Adrenal gland (tissue), 5 donors: Measurements from ENCODE around the gene SPDYE2B.
"Not testable (repeated sequence)": the region's sequence is repeated elsewhere in the genome, so short reads cannot be mapped to it uniquely, and the experiment has no call there.

Experiments used
- POLR2A ChIP-seq, 2 donors: fragments of 450-650 bp; IDR thresholded peaks; one replicate each; pipeline ENCODE4 v1.6.1; 2017; ENCODE audit warnings: antibody characterized with exemption in 2 of 2, mild to moderate bottlenecking in 2 of 2, moderate library complexity in 1 of 2
- TF ChIP-seq, protein P1 (sequence below), 6 experiments: fragments of 450-650 bp in 4 of 6; fragments of 200-600 bp in 2 of 6; sonication (generic) in 1 of 6; IDR thresholded peaks; 1 replicate in 5 of 6; 2 replicates in 1 of 6; pipeline versions ENCODE4 v1.5.1 to v1.8.0; 2016 to 2021; ENCODE audit warnings: antibody characterized with exemption in 6 of 6, mild to moderate bottlenecking in 2 of 6, moderate library complexity in 1 of 6
- donor health status: DM: no; HTN: no; CAD: no.

DNA sequence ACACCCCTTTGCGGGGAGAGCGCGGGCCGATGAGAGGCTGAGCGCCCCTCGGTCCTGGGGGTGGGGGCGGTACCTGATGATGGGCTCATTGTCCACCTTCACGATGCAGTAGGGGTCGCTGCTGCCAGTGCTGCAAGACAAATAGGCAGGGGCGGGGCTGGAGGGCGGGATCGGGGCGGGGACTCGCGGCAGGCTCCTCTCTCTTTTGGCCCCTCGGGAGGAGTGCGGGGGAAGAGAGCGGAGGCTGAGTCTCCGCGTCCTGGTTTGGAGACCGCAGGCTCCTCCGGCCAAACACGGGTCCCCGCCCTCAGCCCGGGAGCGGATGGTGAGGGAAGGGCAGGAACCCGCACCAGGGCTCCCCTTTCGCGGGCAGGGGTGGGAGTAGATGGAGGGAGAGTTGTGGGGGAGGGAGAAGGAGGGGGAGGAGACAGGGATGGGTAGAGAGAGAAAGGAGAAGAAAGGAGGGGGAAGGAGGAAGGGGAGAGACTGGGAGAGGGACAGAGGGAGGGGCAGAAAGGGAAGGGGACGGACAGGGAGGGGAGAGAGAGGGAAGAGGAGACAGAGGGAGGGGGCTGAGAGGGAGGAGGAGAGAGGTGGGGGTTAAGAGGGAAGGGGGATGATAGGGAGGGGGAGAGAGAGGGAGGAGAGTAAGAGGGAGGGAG lies 39.0 kb upstream of the SPDYE2B start:
- TF ChIP-seq POLR2A (IDR thresholded peaks at IDR 0.05): not testable (repeated sequence)
- TF ChIP-seq, protein P1, sequence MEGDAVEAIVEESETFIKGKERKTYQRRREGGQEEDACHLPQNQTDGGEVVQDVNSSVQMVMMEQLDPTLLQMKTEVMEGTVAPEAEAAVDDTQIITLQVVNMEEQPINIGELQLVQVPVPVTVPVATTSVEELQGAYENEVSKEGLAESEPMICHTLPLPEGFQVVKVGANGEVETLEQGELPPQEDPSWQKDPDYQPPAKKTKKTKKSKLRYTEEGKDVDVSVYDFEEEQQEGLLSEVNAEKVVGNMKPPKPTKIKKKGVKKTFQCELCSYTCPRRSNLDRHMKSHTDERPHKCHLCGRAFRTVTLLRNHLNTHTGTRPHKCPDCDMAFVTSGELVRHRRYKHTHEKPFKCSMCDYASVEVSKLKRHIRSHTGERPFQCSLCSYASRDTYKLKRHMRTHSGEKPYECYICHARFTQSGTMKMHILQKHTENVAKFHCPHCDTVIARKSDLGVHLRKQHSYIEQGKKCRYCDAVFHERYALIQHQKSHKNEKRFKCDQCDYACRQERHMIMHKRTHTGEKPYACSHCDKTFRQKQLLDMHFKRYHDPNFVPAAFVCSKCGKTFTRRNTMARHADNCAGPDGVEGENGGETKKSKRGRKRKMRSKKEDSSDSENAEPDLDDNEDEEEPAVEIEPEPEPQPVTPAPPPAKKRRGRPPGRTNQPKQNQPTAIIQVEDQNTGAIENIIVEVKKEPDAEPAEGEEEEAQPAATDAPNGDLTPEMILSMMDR (IDR thresholded peaks at IDR 0.05): not testable (repeated sequence)
